T1000 (cell line): ENCODE data around the gene PLXNA4.

Experiments used
- DNase-seq: peaks from one replicate; lab custom pipeline; 2025; ENCODE audit warnings: mixed read lengths; lab: John Stamatoyannopoulos, UW

The PLXNA4 gene

DNA sequence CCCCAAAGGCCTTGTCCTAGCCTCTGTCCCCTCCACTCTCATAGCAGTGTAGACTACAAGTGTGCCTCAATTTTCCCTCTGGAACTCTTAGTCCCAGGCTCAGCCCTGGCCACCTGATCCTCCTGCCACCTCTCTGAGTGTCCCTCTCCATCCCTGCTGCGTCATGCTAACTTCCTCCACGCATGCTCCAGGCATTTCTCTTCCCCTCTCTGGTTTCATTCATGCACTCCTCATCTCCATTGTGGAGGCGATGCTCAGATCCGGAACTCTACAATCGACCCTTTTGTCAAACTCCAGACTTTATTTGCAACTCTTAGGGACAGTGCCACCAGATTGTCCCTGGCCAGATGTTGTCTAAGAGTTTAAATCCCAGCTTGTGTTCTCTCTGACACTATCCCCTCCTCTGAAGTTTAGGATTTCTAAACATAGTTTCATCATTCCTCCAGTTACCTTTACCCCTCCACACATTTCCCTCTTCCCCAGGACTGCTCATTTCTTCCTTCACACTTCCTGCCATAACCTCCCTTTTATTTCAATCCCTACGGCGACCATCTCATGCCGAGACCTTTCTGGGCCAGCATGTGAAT lies 492.6 kb downstream of the PLXNA4 start:
- no peak for DNase-seq

DNA sequence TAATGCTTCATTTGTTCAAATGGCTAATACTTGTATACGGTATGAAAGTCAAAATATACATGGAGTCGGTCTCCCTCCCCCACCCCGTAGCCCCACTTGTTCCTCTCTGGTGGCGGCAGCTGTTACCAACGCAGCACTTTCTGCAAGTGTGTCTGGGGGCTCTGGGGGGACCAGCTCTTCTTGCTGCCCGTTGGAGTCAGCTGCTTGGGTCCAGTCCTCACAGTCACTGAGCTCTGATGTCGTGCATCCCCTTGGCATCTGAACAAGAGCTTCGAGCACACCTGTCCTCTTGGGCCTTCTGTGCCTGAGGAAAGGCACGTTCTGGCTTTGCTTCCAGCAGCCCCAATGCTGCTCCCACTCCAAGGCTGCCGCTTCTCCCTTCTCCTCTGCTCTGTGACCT lies 493.1 kb downstream of the PLXNA4 start:
- DNase-seq, result no peak

DNA sequence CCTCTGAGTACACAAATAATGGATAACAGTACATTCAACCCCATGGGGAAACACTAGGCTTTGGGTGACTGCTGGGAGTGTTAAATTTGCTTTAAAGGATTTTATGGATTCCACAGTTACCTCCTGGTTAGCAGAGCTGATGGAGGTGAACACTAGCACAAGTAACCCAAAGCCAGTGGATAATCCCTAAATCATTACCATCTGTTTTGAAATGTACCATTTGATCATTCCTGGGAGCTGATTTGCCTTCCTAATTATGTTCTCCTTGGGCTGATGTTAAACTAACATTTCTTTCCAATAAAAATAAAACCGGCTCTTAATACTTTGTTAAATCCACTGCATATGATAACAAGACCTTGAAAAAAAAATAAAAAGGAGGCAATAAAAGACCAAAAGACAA lies 493.9 kb downstream of the PLXNA4 start:
- no peak for DNase-seq

GRCh38 chr7:132081686-132082085 lies 494.6 kb downstream of the PLXNA4 start:
- DNase-seq, result no peak

GRCh38 chr7:132080967-132081668 lies 495.2 kb downstream of the PLXNA4 start:
- no peak for DNase-seq

DNA sequence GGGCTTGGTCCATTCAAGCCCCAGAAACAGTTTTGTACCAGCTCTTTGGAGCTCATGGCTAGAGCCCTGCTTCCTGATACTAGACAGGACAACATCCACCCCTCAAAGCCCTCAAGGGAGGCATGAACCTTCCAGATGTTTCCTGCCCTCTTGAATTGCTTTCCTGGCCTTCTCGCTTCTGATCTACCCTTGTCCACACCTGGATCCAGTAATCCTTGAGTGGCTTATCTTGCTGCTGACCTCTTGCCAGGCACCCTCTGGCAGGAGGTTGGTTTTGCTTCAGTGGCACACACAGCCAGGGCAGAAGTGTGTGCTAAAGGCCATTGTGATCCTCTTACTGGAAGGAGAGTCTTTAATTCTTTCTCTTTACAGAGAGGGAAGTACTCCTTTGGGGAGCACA lies 495.8 kb downstream of the PLXNA4 start:
- no peak for DNase-seq

DNA sequence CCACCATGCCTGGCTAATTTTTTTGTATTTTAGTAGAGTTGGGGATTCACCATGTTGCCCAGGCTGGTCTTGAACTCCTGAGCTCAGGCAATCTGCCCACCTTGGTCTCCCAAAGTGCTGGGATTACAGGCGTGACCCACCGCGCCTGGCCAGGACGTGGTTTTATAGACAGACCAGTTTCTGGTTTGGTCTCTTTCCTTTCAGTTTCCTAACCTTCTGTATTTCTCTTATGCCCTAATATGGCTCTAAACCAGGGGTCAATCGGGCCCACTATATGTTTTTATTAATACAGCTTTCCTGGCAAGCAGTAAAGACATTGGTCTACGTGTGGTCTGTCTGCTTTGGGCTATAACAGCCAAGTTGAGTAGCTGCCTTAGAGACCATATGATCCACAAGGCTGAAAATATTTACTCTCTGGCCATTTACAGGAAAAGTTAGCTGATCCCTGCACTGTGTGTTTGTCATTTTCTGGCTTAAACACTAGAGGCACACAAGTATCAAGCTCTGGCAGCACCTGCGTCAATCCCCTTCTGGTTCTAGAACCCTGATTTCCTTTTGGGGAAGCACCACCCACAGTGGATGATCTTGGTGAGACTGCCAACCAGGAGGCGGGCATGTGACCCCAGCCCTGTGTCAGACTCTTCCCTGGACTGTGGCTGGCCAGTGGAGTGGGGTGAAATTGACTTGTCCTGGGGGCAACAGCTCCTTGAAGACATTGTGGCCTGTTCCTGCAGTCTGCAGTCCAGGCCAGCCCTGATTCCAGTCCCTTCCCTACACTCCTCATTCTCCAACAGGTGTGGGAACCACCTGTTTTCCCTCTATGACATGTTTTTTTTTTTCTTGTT lies 497.2 kb downstream of the PLXNA4 start:
- no peak for DNase-seq

GRCh38 chr7:132077971-132078685 lies 498.1 kb downstream of the PLXNA4 start:
- no peak for DNase-seq

DNA sequence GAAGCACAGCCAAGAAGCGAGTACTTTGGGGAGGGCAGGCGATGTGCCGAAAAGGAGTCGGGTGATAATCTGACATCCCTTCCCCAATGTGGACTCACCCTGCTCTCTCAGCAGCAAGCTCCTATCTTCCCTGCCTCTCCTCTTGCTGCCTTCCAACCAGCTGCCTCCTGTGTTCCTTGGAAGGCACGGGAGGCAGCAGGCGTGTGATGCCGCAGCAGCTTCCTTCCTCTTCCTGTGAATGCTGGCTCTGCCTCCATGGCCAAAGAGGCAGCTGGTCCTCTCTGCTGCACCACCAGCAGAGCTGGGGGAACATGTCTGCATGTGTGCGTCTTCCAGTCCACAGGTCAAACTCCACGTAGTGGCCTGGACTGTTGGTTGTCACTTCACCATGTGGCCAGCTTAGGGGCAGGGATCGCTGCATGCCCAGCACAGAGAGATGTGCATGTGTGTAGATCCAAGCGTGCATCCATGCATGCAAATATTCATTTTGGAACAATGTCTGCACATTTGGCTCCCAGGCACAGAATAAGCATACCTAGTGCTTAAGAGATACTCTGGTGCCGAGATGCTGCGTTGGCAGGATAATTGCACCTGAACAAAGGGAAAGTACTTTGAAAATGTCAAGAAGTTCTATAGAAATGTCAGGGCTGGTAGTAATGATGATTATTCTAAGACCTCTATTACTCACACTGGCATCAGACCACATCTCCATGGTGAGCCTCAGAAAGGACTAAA lies 499.8 kb downstream of the PLXNA4 start:
- DNase-seq, result no peak

GRCh38 chr7:132075515-132075914 lies 500.8 kb downstream of the PLXNA4 start:
- DNase-seq, result no peak

DNA sequence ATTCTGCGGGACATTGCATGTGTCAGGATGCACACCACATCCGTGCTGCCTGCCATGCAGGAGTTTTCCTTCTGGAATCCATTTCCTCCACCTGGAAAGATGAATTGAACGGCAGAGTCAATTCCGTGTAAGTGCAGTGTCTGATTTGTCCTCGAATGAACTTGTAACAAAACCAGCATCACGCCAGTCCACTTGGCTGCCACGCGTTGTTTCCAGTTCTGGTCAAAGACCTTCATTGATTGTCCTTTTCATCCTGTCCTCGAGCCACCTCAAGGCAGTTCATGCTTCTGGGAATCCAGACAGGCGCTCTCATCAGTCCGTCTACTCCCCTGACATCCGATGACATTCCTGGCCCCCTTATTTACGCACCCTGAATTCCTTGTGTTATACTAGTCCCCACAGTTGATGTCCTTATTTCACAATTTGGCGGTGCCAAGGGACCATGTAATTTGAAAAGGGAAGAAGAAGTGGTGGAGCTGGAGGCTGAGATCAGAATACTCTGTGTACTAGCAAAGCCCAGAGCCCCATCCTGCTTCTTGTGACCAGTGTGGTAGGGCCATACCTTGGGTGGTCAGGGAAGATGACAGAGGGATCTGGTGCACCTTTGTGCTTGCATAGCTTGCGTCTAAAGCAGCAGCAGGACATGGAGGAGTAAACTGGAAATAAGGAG lies 502.2 kb downstream of the PLXNA4 start:
- DNase-seq, result no peak
